H1 (cell line): Measurements from ENCODE around the gene PRR19. TPM values are rescaled to one million over a fixed set of nuclear protein-coding genes. Genes with fewer than 3 reads are reported as not detected.

Experiments used
- CTCF ChIA-PET: fragments of 300-600 bp; sonication (Branson Sonifier 250); formaldehyde crosslinking; loops from one replicate; lab custom pipeline; 2021; ENCODE audit not compliant: partially characterized antibody; lab: Charles Lee
- POLR2A ChIA-PET: fragments of 300-600 bp; sonication (Branson Sonifier 250); formaldehyde crosslinking; loops from one replicate; lab custom pipeline; 2021; ENCODE audit warnings: inconsistent platforms; ENCODE audit not compliant: partially characterized antibody; lab: Charles Lee
- DNase-seq, 2 experiments: peaks; one replicate each; pipeline versions ENCODE4 v3.0.0 to v3.0.0-alpha.2; 2010 to 2022; ENCODE audit warnings: low spot score in 2 of 2, low read depth in 1 of 2, mixed read lengths in 1 of 2
- FAIRE-seq: peaks from 2 replicates; lab custom pipeline; 2011; peaks lifted over from hg19 to GRCh38; lab: Jason Lieb, UNC
- H2AFZ ChIP-seq: 2 replicates; pipeline ENCODE4 v1.8.1; 2012; ENCODE audit warnings: low read length, inconsistent platforms
- H2AK5ac ChIP-seq: 2 replicates; pipeline ENCODE4 v1.6.1; 2013; ENCODE audit warnings: low read depth, low read length
- H2BK120ac ChIP-seq: replicated peaks from 2 replicates; pipeline ENCODE3; 2013; ENCODE audit warnings: low read depth, low read length, inconsistent platforms
- H2BK12ac ChIP-seq: 2 replicates; pipeline ENCODE4 v1.6.1; 2013; ENCODE audit warnings: low read depth, low read length
- H2BK15ac ChIP-seq: 2 replicates; pipeline ENCODE4 v1.6.1; 2013; ENCODE audit warnings: low read length
- H2BK20ac ChIP-seq: 2 replicates; pipeline ENCODE4 v1.6.1; 2013; ENCODE audit warnings: low read length
- H2BK5ac ChIP-seq: 2 replicates; pipeline ENCODE4 v1.6.1; 2013; ENCODE audit warnings: low read depth, low read length
- H3K14ac ChIP-seq: 2 replicates; pipeline ENCODE4 v1.6.1; 2013; ENCODE audit warnings: inconsistent platforms; ENCODE audit not compliant: insufficient read length
- H3K18ac ChIP-seq: 2 replicates; pipeline ENCODE4 v1.6.1; 2013; ENCODE audit warnings: low read length; ENCODE audit errors: extremely low read depth
- H3K23ac ChIP-seq: 2 replicates; pipeline ENCODE4 v1.6.1; 2013; ENCODE audit warnings: inconsistent platforms; ENCODE audit not compliant: insufficient read length
- H3K23me2 ChIP-seq: 2 replicates; pipeline ENCODE4 v1.6.1; 2013; ENCODE audit warnings: low read depth, low read length
- H3K27ac ChIP-seq: 2 replicates; pipeline ENCODE4 v1.6.1; 2011; ENCODE audit warnings: low read depth, low read length, inconsistent platforms
- H3K27me3 ChIP-seq, 4 experiments: replicated peaks in 1 of 4; 1 replicate in 1 of 4; 2 replicates in 3 of 4; pipeline versions ENCODE4 v1.6.1 to v1.8.1; 2011 to 2013; ENCODE audit warnings: low read length in 3 of 4, mild to moderate bottlenecking in 3 of 4, inconsistent platforms in 2 of 4, mixed read lengths in 2 of 4, moderate library complexity in 1 of 4; ENCODE audit not compliant: control insufficient read depth in 3 of 4, insufficient read depth in 3 of 4; ENCODE audit errors: extremely low read depth in 1 of 4
- H3K36me3 ChIP-seq, 4 experiments: 2 replicates each; pipeline versions ENCODE4 v1.6.1 to v1.8.1; 2011 to 2013; ENCODE audit warnings: mild to moderate bottlenecking in 4 of 4, low read length in 3 of 4, moderate library complexity in 2 of 4, control low read depth in 1 of 4, inconsistent platforms in 1 of 4; ENCODE audit not compliant: insufficient read depth in 4 of 4, control insufficient read depth in 2 of 4
- H3K4ac ChIP-seq: replicated peaks from 2 replicates; pipeline ENCODE3; 2013; ENCODE audit warnings: low read length, low read depth, mixed read lengths, inconsistent platforms; ENCODE audit not compliant: insufficient read length
- H3K4me1 ChIP-seq, 4 experiments: replicated peaks in 1 of 4; 1 replicate in 1 of 4; 2 replicates in 3 of 4; pipeline versions ENCODE4 v1.6.1 to v1.8.1; 2011 to 2013; ENCODE audit warnings: low read length in 3 of 4, inconsistent platforms in 2 of 4, mixed read lengths in 1 of 4; ENCODE audit not compliant: insufficient read depth in 4 of 4, control insufficient read depth in 3 of 4
- H3K4me2 ChIP-seq, 2 experiments: 2 replicates each; pipeline versions ENCODE4 v1.6.1 to v1.8.1; 2011 to 2013; ENCODE audit warnings: low read depth in 2 of 2, low read length in 2 of 2, control low read depth in 1 of 2, inconsistent platforms in 1 of 2, mild to moderate bottlenecking in 1 of 2; ENCODE audit not compliant: insufficient read depth in 1 of 2
- H3K4me3 ChIP-seq, 4 experiments: fragments of 200-600, 300-600 bp in 1 of 4; sonication (generic), shearing (Covaris generic), sonication (Bioruptor Twin) in 1 of 4; 2 replicates each; pipeline versions ENCODE4 v1.5.1 to v1.8.1; 2011 to 2016; ENCODE audit warnings: low read length in 4 of 4, low read depth in 3 of 4, control low read depth in 2 of 4, inconsistent platforms in 2 of 4, mild to moderate bottlenecking in 2 of 4, mixed read lengths in 1 of 4, moderate library complexity in 1 of 4; ENCODE audit not compliant: insufficient read depth in 2 of 4; ENCODE audit errors: extremely low read depth in 1 of 4
- H3K56ac ChIP-seq: replicated peaks from 2 replicates; pipeline ENCODE3; 2013; ENCODE audit warnings: low read depth, mild to moderate bottlenecking, mixed read lengths, low read length, inconsistent platforms; ENCODE audit not compliant: insufficient read length
- H3K79me1 ChIP-seq: 2 replicates; pipeline ENCODE4 v1.6.1; 2013; ENCODE audit warnings: low read depth, low read length, control low read depth
- H3K79me2 ChIP-seq, 2 experiments: 2 replicates each; pipeline versions ENCODE4 v1.6.1 to v1.8.1; 2012 to 2013; ENCODE audit warnings: low read length in 2 of 2, mild to moderate bottlenecking in 2 of 2, inconsistent platforms in 1 of 2; ENCODE audit not compliant: insufficient read depth in 2 of 2, control insufficient read depth in 1 of 2
- H3K9ac ChIP-seq, 4 experiments: replicated peaks in 1 of 4; 1 replicate in 1 of 4; 2 replicates in 3 of 4; pipeline versions ENCODE4 v1.6.1 to v1.8.1; 2011 to 2013; ENCODE audit warnings: low read depth in 3 of 4, low read length in 3 of 4, control low read depth in 2 of 4, mild to moderate bottlenecking in 2 of 4, moderate library complexity in 2 of 4, inconsistent platforms in 1 of 4; ENCODE audit errors: extremely low read depth in 1 of 4
- H3K9me3 ChIP-seq, 2 experiments: 2 replicates each; pipeline versions ENCODE4 v1.6.1 to v1.8.1; 2012 to 2013; ENCODE audit warnings: mild to moderate bottlenecking in 2 of 2, moderate library complexity in 2 of 2, control low read depth in 1 of 2, inconsistent platforms in 1 of 2, low read depth in 1 of 2, low read length in 1 of 2, mixed read lengths in 1 of 2; ENCODE audit not compliant: insufficient read depth in 2 of 2
- H4K20me1 ChIP-seq, 2 experiments: replicated peaks in 1 of 2; 2 replicates each; pipeline versions ENCODE3 to v1.8.1; 2011 to 2013; ENCODE audit warnings: inconsistent platforms in 2 of 2, low read length in 2 of 2, mild to moderate bottlenecking in 1 of 2; ENCODE audit not compliant: insufficient read depth in 2 of 2, control insufficient read depth in 1 of 2
- H4K5ac ChIP-seq: 2 replicates; pipeline ENCODE4 v1.6.1; 2013; ENCODE audit warnings: low read length, low read depth, mixed read lengths, inconsistent platforms; ENCODE audit not compliant: insufficient read length
- H4K8ac ChIP-seq: 2 replicates; pipeline ENCODE4 v1.8.0; 2013; ENCODE audit warnings: mild to moderate bottlenecking, moderate library complexity, low read length, inconsistent platforms; ENCODE audit not compliant: insufficient read depth; ENCODE audit errors: extremely low read depth
- H4K91ac ChIP-seq: replicated peaks from 2 replicates; pipeline ENCODE3; 2013; ENCODE audit warnings: low read length, mixed read lengths, inconsistent platforms; ENCODE audit not compliant: insufficient read length
- CHD1 ChIP-seq: IDR thresholded peaks from 2 replicates; pipeline ENCODE4 v1.6.1; 2012; ENCODE audit warnings: low read depth, low read length, improper control_type of control experiment
- JUN ChIP-seq: IDR thresholded peaks from 2 replicates; pipeline ENCODE4 v1.6.1; 2011; ENCODE audit warnings: low read depth, mild to moderate bottlenecking, improper control_type of control experiment, low read length
- NANOG ChIP-seq: IDR thresholded peaks from 2 replicates; pipeline ENCODE4 v1.6.1; 2011; ENCODE audit warnings: low read length, low read depth, mild to moderate bottlenecking, inconsistent platforms; ENCODE audit not compliant: insufficient read depth, poor library complexity, severe bottlenecking
- TBP ChIP-seq: IDR thresholded peaks from 2 replicates; pipeline ENCODE4 v1.6.1; 2011; ENCODE audit warnings: low read depth, low read length, improper control_type of control experiment
- WGBS, 2 experiments: shearing (Covaris generic) in 1 of 2; methylation state at CpG; one replicate each; pipeline versions ENCODE4 v1.1.6 to v1.1.7; 2013 to 2015; ENCODE audit warnings: low lambda C conversion rate in 2 of 2, mixed read lengths in 2 of 2, inconsistent platforms in 1 of 2, low coverage in 1 of 2, missing lambda C conversion rate in 1 of 2; ENCODE audit not compliant: insufficient replicate concordance in 2 of 2, insufficient coverage in 1 of 2, insufficient read length in 1 of 2; ENCODE audit errors: extremely low coverage in 1 of 2, missing lambda C conversion rate in 1 of 2; 5-methylcytosine and 5-hydroxymethylcytosine counted together
- polyA plus RNA-seq, 7 experiments: library from polyadenylated mRNA; depleted of rRNA in 3 of 7; stranded (reverse) in 5 of 7; unstranded in 2 of 7; fragments of >200 nt in 5 of 7; fragments of 200-250 nt in 2 of 7; gene quantifications; 1 replicate in 5 of 7; 2 replicates in 1 of 7; 4 replicates in 1 of 7; pipeline versions ENCODE4 v1.2.1 to v1.2.3, GENCODE V29; 2011 to 2013; ENCODE audit warnings: missing spikeins in 2 of 7, mixed read lengths in 2 of 7
- total RNA-seq: library from RNA; stranded (reverse); fragmentation: NEBNext Ultra II Directional; extraction: Animal tissue kit (Norgen Biotek cat#: 25700); gene quantifications from 2 replicates; pipeline ENCODE4 v1.2.1, GENCODE V29; 2021
- TF ChIP-seq, protein P1 (sequence below): IDR thresholded peaks from 2 replicates; pipeline ENCODE4 v1.6.1; 2012; ENCODE audit warnings: inconsistent platforms

The PRR19 gene
- total and polyA plus RNA-seq, 2 of the 8 experiments (the other 6 are each of a cell fraction or from before 2014, with no cell fraction given): 7.2 to 7.5 TPM

DNA sequence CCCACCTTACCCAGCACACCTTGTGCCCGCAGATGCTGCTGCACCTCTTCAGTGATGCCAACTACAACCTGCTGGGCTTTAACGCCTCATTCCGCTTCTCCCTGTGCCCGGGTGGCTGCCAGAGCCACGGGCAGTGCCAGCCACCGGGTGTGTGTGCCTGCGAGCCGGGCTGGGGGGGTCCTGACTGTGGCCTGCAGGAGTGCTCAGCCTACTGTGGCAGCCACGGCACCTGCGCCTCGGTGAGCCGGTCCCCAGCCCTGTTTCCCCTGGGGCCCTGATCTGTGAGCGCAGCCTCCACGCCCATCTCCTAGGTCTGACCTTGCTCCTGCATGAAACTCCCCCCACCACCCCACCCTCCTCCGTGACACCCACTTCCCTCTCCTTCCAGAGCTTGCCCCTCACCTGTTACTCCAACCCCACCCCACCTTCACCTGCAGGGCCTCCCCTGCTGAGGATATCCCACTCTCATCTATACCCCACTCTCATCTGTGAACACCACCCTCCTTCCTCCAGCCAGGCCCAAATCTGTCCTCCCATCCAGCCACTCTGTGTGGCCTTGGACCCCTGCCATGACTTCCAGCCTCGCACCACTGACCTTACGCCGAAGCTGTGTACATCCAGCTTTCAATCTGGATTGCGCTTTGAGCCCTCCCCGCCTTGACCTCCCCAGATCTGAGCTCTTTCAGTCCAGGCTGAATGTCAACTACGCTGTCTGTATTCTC lies 32.2 kb downstream of the PRR19 start:
- no peak overlapping the region for H2BK120ac ChIP-seq
- ChIA-PET POLR2A (no interaction called here), CTCF (interaction anchor here (8.8 kb wide), 1 partner anchor 11 kb away, joined by 90 read pairs; no protein-coding TSS in a partner anchor)
- no peak overlapping the region for H3K4me3 ChIP-seq
- DNase-seq: no peak
- H4K8ac ChIP-seq: no peak overlapping the region; the same call in 1 of the 2 replicates
- H3K4me2 ChIP-seq: no peak overlapping the region
- H4K20me1 ChIP-seq: peaks cover 0 to 13% of the 10 kb centered on the region in 2 experiments
- H3K23ac ChIP-seq: no peak overlapping the region
- no peak overlapping the region for H2AFZ ChIP-seq
- H4K91ac ChIP-seq: no peak overlapping the region
- H3K4me1 ChIP-seq: no peaks in the 10 kb centered on the region; a peak in 1 of 7 replicates
- no peaks in the 10 kb centered on the region for H3K9me3 ChIP-seq
- no peak overlapping the region for H2BK15ac ChIP-seq
- no peaks in the 10 kb centered on the region; the same call in 1 of the 2 replicates for H3K23me2 ChIP-seq
- peaks cover 0 to 8% (median 2%) of the 10 kb centered on the region in 4 experiments; a peak in 1 of 8 replicates for H3K36me3 ChIP-seq
- no peak overlapping the region for H4K5ac ChIP-seq
- H3K79me2 ChIP-seq: no peaks in the 10 kb centered on the region; a peak in 1 of 4 replicates
- H3K9ac ChIP-seq: no peak overlapping the region
- H2BK20ac ChIP-seq: no peak overlapping the region
- H3K4ac ChIP-seq: no peak overlapping the region
- H2BK5ac ChIP-seq: no peak overlapping the region
- no peak overlapping the region for H3K18ac ChIP-seq
- H3K14ac ChIP-seq: no peak overlapping the region
- peaks cover 2% of the 10 kb centered on the region; the same call in 1 of the 2 replicates for H3K79me1 ChIP-seq
- no peak overlapping the region for H2BK12ac ChIP-seq
- H3K56ac ChIP-seq: no peak overlapping the region
- FAIRE-seq: no peak
- H3K27ac ChIP-seq: no peak overlapping the region
- H2AK5ac ChIP-seq: no peak overlapping the region
- WGBS, 2 experiments: 94% methylated on average over 18 of the region's 21 CpGs; no CpG with 5 or more reads in 1 of the 2 experiments
- H3K27me3 ChIP-seq: no peaks in the 10 kb centered on the region
- TF ChIP-seq CHD1 (no peak), TBP (no peak), JUN (no peak), NANOG (no peak)
- TF ChIP-seq, protein P1, sequence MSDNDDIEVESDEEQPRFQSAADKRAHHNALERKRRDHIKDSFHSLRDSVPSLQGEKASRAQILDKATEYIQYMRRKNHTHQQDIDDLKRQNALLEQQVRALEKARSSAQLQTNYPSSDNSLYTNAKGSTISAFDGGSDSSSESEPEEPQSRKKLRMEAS: no peak
